Measurements from ENCODE around the gene UBASH3A.

UBASH3A gene

GRCh38 chr21:42427809-42428419 lies 24.2 kb downstream of the UBASH3A start:
- in situ Hi-C loops (cut with HindIII; ENCODE audit: low sequenced_read_pairs) = loop anchor here (10.0 kb wide), 1 partner anchor 493 kb away; no protein-coding TSS in a partner anchor

- in situ Hi-C loops (cut with HindIII; ENCODE audit: low sequenced_read_pairs) = loop anchor here (10.0 kb wide), 1 partner anchor 494 kb away; no protein-coding TSS in a partner anchor
Measured at GRCh38 chr21:42429021-42429420, 25.3 kb downstream of the UBASH3A start.

- in situ Hi-C loops (cut with HindIII; ENCODE audit: low sequenced_read_pairs) = loop anchor here (10.0 kb wide), 1 partner anchor 495 kb away; no protein-coding TSS in a partner anchor
Measured at GRCh38 chr21:42429856-42430255, 26.2 kb downstream of the UBASH3A start.

- in situ Hi-C loops (cut with HindIII; ENCODE audit: low sequenced_read_pairs) = no loop called here
Measured at GRCh38 chr21:42430521-42430920, 26.8 kb downstream of the UBASH3A start.

GRCh38 chr21:42431196-42431595 lies 27.5 kb downstream of the UBASH3A start:
- in situ Hi-C loops (cut with HindIII; ENCODE audit: low sequenced_read_pairs) = no loop called here

GRCh38 chr21:42432695-42433094 lies 29.0 kb downstream of the UBASH3A start:
- in situ Hi-C loops (cut with HindIII; ENCODE audit: low sequenced_read_pairs) = no loop called here

GRCh38 chr21:42433946-42434551 lies 30.3 kb downstream of the UBASH3A start:
- in situ Hi-C loops (cut with HindIII; ENCODE audit: low sequenced_read_pairs) = no loop called here

GRCh38 chr21:42434884-42435283 lies 31.2 kb downstream of the UBASH3A start:
- in situ Hi-C loops (cut with HindIII; ENCODE audit: low sequenced_read_pairs) = no loop called here

- in situ Hi-C loops (cut with HindIII; ENCODE audit: low sequenced_read_pairs) = no loop called here
Measured at GRCh38 chr21:42435401-42435800, 31.7 kb downstream of the UBASH3A start.

GRCh38 chr21:42435833-42436232 lies 32.1 kb downstream of the UBASH3A start:
- in situ Hi-C loops (cut with HindIII; ENCODE audit: low sequenced_read_pairs) = no loop called here

GRCh38 chr21:42436914-42437313 lies 33.2 kb downstream of the UBASH3A start:
- in situ Hi-C loops (cut with HindIII; ENCODE audit: low sequenced_read_pairs) = no loop called here

GRCh38 chr21:42437786-42438185 lies 34.1 kb downstream of the UBASH3A start:
- in situ Hi-C loops (cut with HindIII; ENCODE audit: low sequenced_read_pairs) = no loop called here

GRCh38 chr21:42438316-42439205 lies 34.9 kb downstream of the UBASH3A start:
- in situ Hi-C loops (cut with HindIII; ENCODE audit: low sequenced_read_pairs) = no loop called here

- in situ Hi-C loops (cut with HindIII; ENCODE audit: low sequenced_read_pairs) = no loop called here
Measured at GRCh38 chr21:42439284-42440186, 35.8 kb downstream of the UBASH3A start.

- in situ Hi-C loops (cut with HindIII; ENCODE audit: low sequenced_read_pairs) = no loop called here
Measured at GRCh38 chr21:42440187-42440792, 36.6 kb downstream of the UBASH3A start.

GRCh38 chr21:42441963-42442362 lies 38.3 kb downstream of the UBASH3A start:
- in situ Hi-C loops (cut with HindIII; ENCODE audit: low sequenced_read_pairs) = no loop called here

GRCh38 chr21:42443181-42443785 lies 39.6 kb downstream of the UBASH3A start:
- in situ Hi-C loops (cut with HindIII; ENCODE audit: low sequenced_read_pairs) = no loop called here

GRCh38 chr21:42443876-42444744 lies 40.4 kb downstream of the UBASH3A start:
- in situ Hi-C loops (cut with HindIII; ENCODE audit: low sequenced_read_pairs) = no loop called here

GRCh38 chr21:42444745-42445059 lies 41.0 kb downstream of the UBASH3A start:
- in situ Hi-C loops (cut with HindIII; ENCODE audit: low sequenced_read_pairs) = no loop called here

All from endothelial cell of hepatic sinusoid (primary cell).